Fibroblast of skin of scalp (primary cell): ENCODE measurements around the gene RER1.

Experiments used
- DNase-seq: peaks from one replicate; pipeline ENCODE4 v3.0.0-alpha.2; 2013

RER1 gene

GRCh38 chr1:2353551-2354438, 37.8 kb upstream of the RER1 start:
- no peak for DNase-seq

GRCh38 chr1:2354511-2355372, 36.9 kb upstream of the RER1 start:
- peak; percentile 45 for DNase-seq

DNA sequence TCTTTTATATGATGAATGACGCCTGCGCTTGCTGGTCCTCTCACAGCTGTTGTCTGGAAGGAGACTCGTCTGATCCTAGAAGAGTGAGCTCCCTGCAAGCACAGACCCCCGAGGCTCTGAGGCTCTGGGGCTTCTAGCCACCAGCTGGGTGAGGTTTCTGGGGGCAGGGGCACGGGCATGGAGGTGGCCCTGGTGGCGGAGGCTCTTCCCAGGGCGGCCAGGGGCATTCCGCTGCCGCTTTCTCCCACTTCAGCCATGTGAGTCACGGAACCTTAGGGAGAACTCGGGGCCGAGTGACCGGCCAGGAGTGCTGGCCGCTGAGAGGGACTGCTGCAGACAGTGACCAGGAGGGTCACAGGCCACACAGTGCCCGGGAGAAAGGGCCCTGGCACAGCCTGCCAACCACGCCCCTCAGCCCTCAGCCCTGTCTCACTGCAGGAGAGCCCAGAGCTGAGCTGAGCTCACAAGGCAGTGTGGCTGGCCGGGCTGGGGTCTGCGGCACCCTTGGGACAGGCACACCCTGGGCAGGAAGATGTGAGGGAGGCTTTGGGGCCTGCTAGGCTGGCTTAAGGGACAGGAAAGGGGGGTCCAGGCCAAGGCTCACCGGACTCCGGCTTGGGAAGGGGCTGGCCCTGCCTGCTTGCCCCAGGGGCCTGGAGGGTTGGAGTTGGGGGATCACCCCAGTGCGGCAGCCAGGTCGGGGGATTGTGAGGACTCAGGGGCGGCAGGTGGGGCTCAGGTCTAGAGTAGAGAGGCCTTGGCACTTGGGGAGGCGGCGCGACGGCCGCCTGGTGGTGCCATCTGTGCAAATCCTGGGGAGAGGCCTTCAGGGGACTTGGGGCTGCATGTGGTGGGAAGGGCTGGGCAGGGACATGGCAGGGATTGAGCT, 36.0 kb upstream of the RER1 start:
- DNase-seq = no peak

DNA sequence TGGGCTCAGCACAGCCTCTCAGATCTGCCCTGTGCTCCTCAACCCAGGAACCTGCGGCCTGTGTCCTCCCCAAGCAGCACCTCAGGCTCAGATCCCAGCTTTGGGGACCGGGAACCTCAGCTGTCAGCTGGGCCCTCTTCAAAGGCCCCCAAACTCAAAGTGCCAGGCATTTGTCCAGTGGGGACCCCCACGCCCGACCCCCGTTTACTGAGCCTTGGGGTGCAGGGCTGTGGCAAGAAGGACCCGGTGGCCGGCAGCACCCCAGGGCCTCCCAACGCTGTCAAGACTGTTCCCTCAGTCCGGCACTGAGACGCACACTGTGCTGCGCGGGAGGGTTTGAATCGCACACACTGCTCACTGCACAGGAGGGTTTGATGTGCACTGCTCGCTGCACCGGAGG, 35.2 kb upstream of the RER1 start:
- no peak for DNase-seq

- DNase-seq = no peak
These were observed 34.5 kb upstream of the RER1 start for GRCh38 chr1:2356911-2357845.

- no peak for DNase-seq
These were observed 33.6 kb upstream of the RER1 start for GRCh38 chr1:2358072-2358471.

DNA sequence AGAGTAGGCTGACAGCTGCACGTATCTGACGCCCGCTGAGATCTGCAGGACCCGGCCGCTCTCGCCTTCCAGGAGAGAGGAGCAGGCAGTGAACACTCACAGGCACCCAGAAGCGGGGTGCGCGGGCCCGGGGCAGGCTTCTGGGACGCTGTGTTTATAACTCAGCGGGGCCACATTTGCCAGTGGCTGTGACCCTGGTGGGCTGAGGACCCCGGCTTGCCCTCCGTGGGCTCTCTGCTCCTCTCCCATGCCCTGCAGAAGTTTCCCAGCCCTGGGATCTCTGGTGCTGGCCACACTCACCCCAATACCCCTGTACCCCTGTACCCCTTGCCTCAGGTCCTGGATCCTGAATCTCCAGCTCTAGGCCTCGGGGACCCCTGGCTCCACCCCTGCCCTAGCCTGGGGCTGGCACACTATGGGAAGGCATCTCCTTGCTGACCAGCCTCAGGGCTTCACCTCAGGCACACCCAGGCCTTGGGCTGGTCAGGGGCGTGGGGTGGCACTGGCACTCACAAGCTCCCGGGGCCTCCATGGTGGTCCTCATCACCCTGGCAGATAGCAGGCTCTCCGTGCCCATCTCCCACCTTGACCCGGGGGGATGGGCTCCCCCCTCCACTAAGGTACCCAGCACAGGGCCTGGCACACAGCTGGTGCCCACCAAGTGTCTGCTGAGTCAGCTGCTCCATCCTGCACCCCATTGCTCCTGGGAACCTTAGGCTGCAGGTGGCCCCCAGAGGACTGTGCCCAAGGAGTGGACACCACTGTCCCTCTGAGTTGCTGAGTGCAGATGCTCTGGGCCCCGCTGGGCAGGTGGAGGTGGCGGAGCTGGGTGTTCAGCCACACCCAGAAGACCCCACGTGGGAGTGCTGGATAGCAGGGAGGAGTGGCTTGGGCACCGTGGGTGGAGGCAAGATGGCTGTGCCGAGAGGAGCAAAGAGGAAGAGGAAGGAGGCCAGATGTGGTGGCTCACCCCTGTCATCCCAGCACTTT, 32.7 kb upstream of the RER1 start:
- DNase-seq = no peak

GRCh38 chr1:2360588-2361364, 30.9 kb upstream of the RER1 start:
- peak; percentile 19 for DNase-seq

DNA sequence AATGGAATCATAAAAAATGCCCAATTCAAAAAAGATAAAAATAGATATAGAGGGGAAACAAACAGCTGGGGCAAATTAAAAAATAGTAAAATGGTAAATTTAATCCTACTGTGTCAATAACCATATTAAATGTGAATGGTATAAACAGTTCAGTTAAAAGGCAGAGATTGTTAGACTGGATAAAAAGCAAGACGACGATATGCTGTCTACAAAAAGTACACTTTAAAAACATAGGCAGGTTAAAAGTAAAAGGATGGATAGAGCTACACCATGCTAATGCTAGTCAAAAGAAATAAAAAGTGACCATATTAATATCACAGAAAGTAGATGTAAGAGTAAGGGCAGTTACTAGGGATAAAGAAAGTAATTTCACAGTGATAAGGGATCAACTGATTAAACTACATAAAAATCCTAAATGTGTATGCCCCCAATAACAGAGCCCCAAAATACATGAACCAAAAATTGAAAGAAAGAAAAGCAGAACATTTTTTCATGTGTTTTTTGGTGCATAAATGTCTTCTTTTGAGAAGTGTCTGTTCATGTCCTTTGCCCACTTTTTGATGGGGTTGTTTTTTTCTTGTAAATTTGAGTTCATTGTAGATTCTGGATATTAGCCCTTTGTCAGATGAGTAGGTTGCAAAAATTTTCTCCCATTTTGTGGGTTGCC, 27.7 kb upstream of the RER1 start:
- no peak for DNase-seq

DNA sequence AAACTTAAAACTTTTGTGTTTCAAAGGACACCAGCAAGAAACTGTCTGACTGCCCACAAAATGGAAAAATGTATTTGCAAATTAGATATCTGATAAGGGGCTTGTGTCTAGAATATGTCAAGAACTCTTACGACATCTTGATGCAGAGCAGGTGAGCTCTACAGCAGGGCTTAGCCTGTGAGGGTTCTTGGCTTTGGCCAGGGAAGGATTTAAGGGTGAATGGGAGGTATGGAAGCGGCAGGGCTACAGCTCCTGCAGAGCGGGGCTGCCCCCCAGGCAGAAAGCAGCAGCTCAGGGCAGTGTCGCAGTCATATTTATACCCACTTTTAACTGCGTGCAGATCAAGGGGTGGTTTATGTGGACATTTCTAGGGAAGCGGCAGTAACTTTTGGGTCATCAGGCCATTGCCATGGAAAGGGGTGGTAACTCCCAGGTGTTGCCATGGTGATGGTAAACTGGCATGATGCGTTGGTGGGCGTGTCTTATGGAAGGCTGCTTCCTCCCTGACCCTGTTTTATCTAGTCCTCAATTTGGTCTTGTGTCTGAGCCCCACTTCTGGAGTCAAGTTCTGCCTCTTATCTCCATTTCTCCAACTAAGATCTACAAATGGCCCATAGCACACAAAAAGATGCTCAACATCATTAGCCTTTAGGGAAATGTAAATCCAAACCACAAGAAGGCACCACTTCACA, 23.4 kb upstream of the RER1 start:
- DNase-seq = no peak

GRCh38 chr1:2372551-2373490, 18.8 kb upstream of the RER1 start:
- DNase-seq = no peak

GRCh38 chr1:2373551-2374251, 17.9 kb upstream of the RER1 start:
- DNase-seq = no peak

DNA sequence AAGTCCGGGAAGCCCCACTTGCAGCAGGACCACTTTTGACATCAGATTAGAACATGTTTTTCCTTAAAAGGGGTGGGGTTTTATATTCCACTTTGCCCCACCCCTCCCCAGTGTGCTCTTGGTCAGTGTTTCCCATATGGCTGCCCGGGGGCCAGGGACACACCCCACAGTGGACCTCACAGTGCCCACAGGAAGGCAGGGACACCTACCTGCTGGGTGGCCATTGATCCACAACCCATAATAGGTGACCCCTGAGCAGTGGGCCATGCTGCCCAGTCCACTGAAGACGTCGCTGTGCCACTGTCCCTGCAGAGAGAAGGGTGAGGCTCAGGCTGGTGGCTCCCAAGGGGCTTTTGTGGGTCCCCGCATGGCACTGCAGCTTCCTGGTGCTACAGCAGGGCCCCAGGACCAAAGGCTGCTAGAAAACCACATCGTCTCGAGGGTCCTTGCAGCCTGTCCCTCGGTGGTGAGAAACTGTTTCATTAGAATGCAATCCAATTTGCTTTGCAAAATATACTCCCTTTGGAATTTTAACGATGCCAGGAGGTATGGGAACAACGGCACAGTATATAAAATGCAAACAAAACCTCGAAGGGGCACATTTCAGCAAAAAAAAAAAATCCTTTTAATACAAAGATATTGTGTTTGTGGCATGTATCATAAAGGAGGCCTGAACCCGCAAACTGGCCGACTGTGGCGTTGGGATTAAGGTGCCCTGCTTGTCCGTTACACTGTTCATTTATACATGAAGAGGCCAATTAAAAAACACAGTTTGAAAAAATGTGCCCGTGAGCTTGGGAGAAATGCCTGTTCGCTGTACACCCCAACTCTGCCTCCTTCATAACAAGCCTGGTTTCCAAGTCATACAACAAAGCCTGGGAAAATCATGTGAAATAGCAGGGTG, 17.1 kb upstream of the RER1 start:
- DNase-seq = no peak

GRCh38 chr1:2375246-2375922, 16.3 kb upstream of the RER1 start:
- no peak for DNase-seq

DNA sequence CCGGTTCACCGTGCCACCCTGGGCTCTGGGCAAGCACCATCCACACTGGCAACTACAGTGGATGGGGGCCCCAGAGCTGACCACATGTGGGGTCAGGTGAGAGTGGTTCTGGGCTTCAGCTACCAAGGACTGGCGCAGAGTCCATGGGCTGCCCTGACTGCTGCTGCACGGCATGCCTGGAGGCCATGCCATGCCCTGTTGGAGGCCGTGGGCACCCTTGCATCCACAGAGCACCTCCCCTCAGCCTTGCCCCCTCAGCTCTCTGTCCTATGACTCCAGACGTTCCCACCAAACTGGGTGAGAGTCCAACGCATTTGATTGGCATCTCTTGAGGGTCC, 15.7 kb upstream of the RER1 start:
- no peak for DNase-seq
